Calu3 (cell line): ENCODE data around the gene NPAS3. TPM values are rescaled to one million over a fixed set of nuclear protein-coding genes. Genes with fewer than 3 reads are reported as not detected.

Source experiments
- BruUV-seq: library from RNA; stranded (reverse); fragments of 400-500 nt; replicated peaks from 2 replicates; lab custom pipeline; 2021; lab: Mats Ljungman, UMichigan
- CTCF ChIA-PET: fragments of 300-600 bp; sonication (Branson Sonifier 250); formaldehyde crosslinking; loops from one replicate; lab custom pipeline; 2022; ENCODE audit warnings: antibody characterized with exemption; lab: Charles Lee
- DNase-seq: peaks from one replicate; pipeline ENCODE4 v3.0.0; 2022
- H3K27ac Mint-ChIP-seq: one replicate; pipeline ENCODE4 v1.8.0; 2022; ENCODE audit warnings: mixed read lengths; ENCODE audit not compliant: unreplicated experiment
- H3K27me3 Mint-ChIP-seq: one replicate; pipeline ENCODE4 v1.8.0; 2022; ENCODE audit warnings: mixed read lengths; ENCODE audit not compliant: unreplicated experiment
- H3K36me3 Mint-ChIP-seq: one replicate; pipeline ENCODE4 v1.8.0; 2022; ENCODE audit warnings: mild to moderate bottlenecking, moderate library complexity, mixed read lengths; ENCODE audit not compliant: insufficient read depth, unreplicated experiment
- H3K4me1 Mint-ChIP-seq: one replicate; pipeline ENCODE4 v1.8.0; 2022; ENCODE audit warnings: mild to moderate bottlenecking, low read depth, mixed read lengths; ENCODE audit not compliant: unreplicated experiment
- H3K4me3 Mint-ChIP-seq: one replicate; pipeline ENCODE4 v1.8.0; 2022; ENCODE audit warnings: mild to moderate bottlenecking, low read depth, moderate library complexity, mixed read lengths; ENCODE audit not compliant: unreplicated experiment
- H3K9me3 Mint-ChIP-seq: one replicate; pipeline ENCODE4 v1.8.0; 2022; ENCODE audit warnings: low read depth, mixed read lengths; ENCODE audit not compliant: unreplicated experiment
- CTCF ChIP-seq: fragments of 200-600 bp; IDR thresholded peaks from one replicate; pipeline ENCODE4 v1.8.0; 2022; ENCODE audit warnings: antibody characterized with exemption; ENCODE audit not compliant: unreplicated experiment
- intact Hi-C: fragments of 100-400 bp; cut with micrococcal nuclease; formaldehyde crosslinking; loops from one replicate; pipeline ENCODE4 v1.10.0; 2022; ENCODE audit not compliant: unreplicated experiment
- total RNA-seq: library from RNA; stranded (reverse); gene quantifications from 2 replicates; pipeline ENCODE4 v1.2.3, GENCODE V29; 2022

Gene NPAS3
- total RNA-seq, 1 experiment from 2014 or later: not detected

DNA sequence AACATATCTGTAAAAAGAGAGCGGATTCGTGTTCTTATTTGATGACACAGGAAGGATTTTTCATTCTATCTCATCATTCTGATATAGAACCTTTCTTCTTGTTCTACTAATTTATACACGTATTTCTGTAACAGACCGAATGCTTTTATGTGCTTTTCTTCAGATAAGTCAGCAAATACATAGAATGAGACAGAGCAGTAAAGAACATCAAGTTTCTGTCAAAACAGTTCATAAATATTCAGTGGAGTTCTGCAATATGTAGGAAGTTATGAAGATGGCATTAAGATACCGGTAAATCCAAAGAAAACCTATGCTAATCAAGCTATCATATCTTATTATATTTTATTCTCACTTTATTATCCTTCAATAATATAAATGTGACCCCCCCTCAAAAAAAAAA is 731.6 kb downstream of the NPAS3 start:
- Mint-ChIP-seq H3K4me1 (no peaks in the 10 kb centered on the region), H3K4me3 (no peak overlapping the region), H3K36me3 (no peaks in the 10 kb centered on the region), H3K27ac (no peak overlapping the region), H3K27me3 (no peaks in the 10 kb centered on the region), H3K9me3 (no peaks in the 10 kb centered on the region)
- no peak for DNase-seq
- TF ChIP-seq CTCF: no peak
- no TSS peak for BruUV-seq
- CTCF ChIA-PET: no interaction called here
- intact Hi-C loops: no loop called here

DNA sequence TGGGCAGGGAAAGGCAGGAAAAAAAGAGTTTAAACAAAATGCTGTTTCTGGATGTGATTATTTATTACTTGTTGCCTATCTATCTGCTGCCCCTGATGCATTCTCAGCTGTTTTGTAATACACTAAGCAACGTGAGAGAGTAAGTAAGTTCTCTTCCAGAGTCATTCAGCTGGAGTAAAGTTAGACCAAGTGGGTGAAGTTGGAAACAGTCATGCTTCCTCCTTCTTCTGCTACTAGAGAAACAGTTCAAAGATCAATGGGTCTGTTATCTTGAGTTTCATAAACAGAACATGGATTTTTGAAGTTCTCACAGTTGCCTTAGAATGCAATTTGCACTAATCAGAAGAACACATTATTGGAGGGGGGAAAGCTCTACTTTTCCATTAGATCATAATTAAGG is 732.9 kb downstream of the NPAS3 start:
- no peak overlapping the region for H3K4me3 Mint-ChIP-seq
- intact Hi-C loops: no loop called here
- H3K27me3 Mint-ChIP-seq: no peaks in the 10 kb centered on the region
- no peaks in the 10 kb centered on the region for H3K36me3 Mint-ChIP-seq
- BruUV-seq: no TSS peak
- TF ChIP-seq CTCF: no peak
- CTCF ChIA-PET: no interaction called here
- H3K4me1 Mint-ChIP-seq: no peaks in the 10 kb centered on the region
- H3K9me3 Mint-ChIP-seq: no peaks in the 10 kb centered on the region
- no peak for DNase-seq
- no peak overlapping the region for H3K27ac Mint-ChIP-seq

- Mint-ChIP-seq H3K4me1 (no peaks in the 10 kb centered on the region), H3K36me3 (no peaks in the 10 kb centered on the region), H3K4me3 (no peak overlapping the region), H3K9me3 (no peaks in the 10 kb centered on the region), H3K27me3 (peaks cover 21% of the 10 kb centered on the region), H3K27ac (no peak overlapping the region)
- no TSS peak for BruUV-seq
- DNase-seq: no peak
- CTCF ChIA-PET: interaction anchor here (1.0 to 1.2 kb wide), 3 partner anchors 10 to 117 kb away, joined by 3 read pairs; no protein-coding TSS in a partner anchor
- intact Hi-C loops: loop anchor here (5.0 kb wide), 2 partner anchors 627 to 647 kb away; no protein-coding TSS in a partner anchor
- no peak for TF ChIP-seq CTCF
Observed at GRCh38 chr14:33674927-33675326, 736.2 kb downstream of the NPAS3 start.

DNA sequence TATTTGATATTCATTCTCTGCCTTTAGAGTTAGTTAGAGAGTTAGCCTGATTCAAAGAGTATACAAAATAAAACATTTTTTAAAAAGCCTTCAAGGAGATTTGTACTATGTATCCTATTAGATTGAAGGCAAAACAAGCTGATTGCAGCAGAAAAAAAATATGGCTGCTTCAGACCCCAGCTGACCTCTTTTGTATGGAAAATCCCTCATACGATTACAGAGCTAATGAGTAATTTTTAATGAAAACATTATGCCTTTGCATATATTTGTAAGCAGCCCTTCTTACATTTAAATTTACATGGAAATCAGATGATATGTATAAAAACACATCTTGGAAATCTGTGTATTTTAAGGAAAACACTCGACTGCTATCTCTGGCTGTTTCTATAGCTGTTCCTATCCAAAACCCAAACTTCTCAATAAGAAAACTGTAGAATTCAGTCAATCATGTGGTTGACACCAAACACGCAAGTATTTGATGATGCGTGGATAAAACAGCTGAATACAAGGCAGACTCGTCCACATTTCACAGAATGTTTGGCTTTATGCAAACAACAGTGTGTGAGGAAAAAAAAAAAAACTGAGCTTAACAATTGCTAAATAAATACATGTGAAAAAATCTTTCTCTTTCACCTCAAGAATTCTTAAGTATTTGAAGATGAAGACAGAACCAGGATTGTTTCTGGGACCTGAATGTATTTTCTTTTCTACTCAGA is 736.9 kb downstream of the NPAS3 start:
- no peak overlapping the region for H3K4me3 Mint-ChIP-seq
- H3K27ac Mint-ChIP-seq: no peak overlapping the region
- intact Hi-C loops: loop anchor here (2.0 to 5.0 kb wide), 3 partner anchors 117 to 647 kb away; no protein-coding TSS in a partner anchor
- TF ChIP-seq CTCF: no peak
- CTCF ChIA-PET: interaction anchor here (0.7 to 1.4 kb wide), 6 partner anchors 10 to 626 kb away, joined by 3 to 7 read pairs (median 4); no protein-coding TSS in a partner anchor
- no peaks in the 10 kb centered on the region for H3K4me1 Mint-ChIP-seq
- no peak for DNase-seq
- H3K36me3 Mint-ChIP-seq: no peaks in the 10 kb centered on the region
- peaks cover 21% of the 10 kb centered on the region for H3K27me3 Mint-ChIP-seq
- no peaks in the 10 kb centered on the region for H3K9me3 Mint-ChIP-seq
- BruUV-seq: no TSS peak
